Activated naive CD8-positive, alpha-beta T cell (primary cell): ENCODE measurements around the gene LIMA1.
A peak's percentile ranks its signal among the peaks of the same experiment; 100 is the strongest.
"Not testable (repeated sequence)": the region's sequence is repeated elsewhere in the genome, so short reads cannot be mapped to it uniquely, and the experiment has no call there.

Experiments
- H3K27ac Mint-ChIP-seq: one replicate; pipeline ENCODE4 v1.8.0; 2021; ENCODE audit warnings: mixed read lengths
- H3K27me3 Mint-ChIP-seq: one replicate; pipeline ENCODE4 v1.8.0; 2021; ENCODE audit warnings: mixed read lengths
- H3K36me3 Mint-ChIP-seq: one replicate; pipeline ENCODE4 v1.8.0; 2021; ENCODE audit warnings: mixed read lengths
- H3K4me1 Mint-ChIP-seq: one replicate; pipeline ENCODE4 v1.8.0; 2021; ENCODE audit warnings: low read depth, mixed read lengths
- H3K4me3 Mint-ChIP-seq: one replicate; pipeline ENCODE4 v1.8.0; 2021; ENCODE audit warnings: mild to moderate bottlenecking, mixed read lengths
- H3K9me3 Mint-ChIP-seq: one replicate; pipeline ENCODE4 v1.8.0; 2021; ENCODE audit warnings: low read depth, mixed read lengths

LIMA1 gene

GRCh38 chr12:50221228-50222008 is 61.9 kb downstream of the LIMA1 start:
- H3K36me3 Mint-ChIP-seq, result peaks cover 5% of the 10 kb centered on the region
- H3K4me1 Mint-ChIP-seq, result peaks cover 47% of the 10 kb centered on the region
- no peaks in the 10 kb centered on the region for H3K9me3 Mint-ChIP-seq
- no peak overlapping the region for H3K27ac Mint-ChIP-seq
- no peaks in the 10 kb centered on the region for H3K27me3 Mint-ChIP-seq
- no peak overlapping the region for H3K4me3 Mint-ChIP-seq

- Mint-ChIP-seq H3K4me3 (no peak overlapping the region), H3K36me3 (peaks cover 5% of the 10 kb centered on the region), H3K27me3 (no peaks in the 10 kb centered on the region), H3K9me3 (no peaks in the 10 kb centered on the region), H3K4me1 (peaks cover 48% of the 10 kb centered on the region), H3K27ac (no peak overlapping the region)
Measured at GRCh38 chr12:50220363-50220995, 62.8 kb downstream of the LIMA1 start.

GRCh38 chr12:50219544-50219943 is 63.8 kb downstream of the LIMA1 start:
- peaks cover 5% of the 10 kb centered on the region for H3K36me3 Mint-ChIP-seq

GRCh38 chr12:50219001-50219400 is 64.3 kb downstream of the LIMA1 start:
- H3K27ac Mint-ChIP-seq, result peak overlapping the region; percentile 52
- peak overlapping the region; percentile 30 for H3K4me3 Mint-ChIP-seq
- H3K9me3 Mint-ChIP-seq, H3K36me3 Mint-ChIP-seq, H3K27me3 Mint-ChIP-seq: not testable (repeated sequence)
- peaks cover 50% of the 10 kb centered on the region for H3K4me1 Mint-ChIP-seq

More at GRCh38 chr12:50219544-50219943, 63.8 kb downstream of the LIMA1 start:
- H3K9me3 Mint-ChIP-seq, result no peaks in the 10 kb centered on the region
- peaks cover 50% of the 10 kb centered on the region for H3K4me1 Mint-ChIP-seq
- H3K27ac Mint-ChIP-seq, result no peak overlapping the region
- no peak overlapping the region for H3K4me3 Mint-ChIP-seq
- no peaks in the 10 kb centered on the region for H3K27me3 Mint-ChIP-seq

GRCh38 chr12:50218386-50218785 is 64.9 kb downstream of the LIMA1 start:
- Mint-ChIP-seq H3K27ac (peak overlapping the region; percentile 46), H3K4me1 (peaks cover 52% of the 10 kb centered on the region), H3K4me3 (no peak overlapping the region), H3K36me3 (peaks cover 5% of the 10 kb centered on the region), H3K9me3 (no peaks in the 10 kb centered on the region), H3K27me3 (no peaks in the 10 kb centered on the region)

- Mint-ChIP-seq H3K36me3 (peaks cover 5% of the 10 kb centered on the region), H3K4me3 (peak overlapping the region; percentile 27), H3K27me3 (no peaks in the 10 kb centered on the region), H3K27ac (peak overlapping the region; percentile 65), H3K9me3 (no peaks in the 10 kb centered on the region), H3K4me1 (peaks cover 56% of the 10 kb centered on the region)
Measured at GRCh38 chr12:50217202-50217601, 66.1 kb downstream of the LIMA1 start.

GRCh38 chr12:50215033-50215432 is 68.3 kb downstream of the LIMA1 start:
- Mint-ChIP-seq H3K27me3 (no peaks in the 10 kb centered on the region), H3K9me3 (no peaks in the 10 kb centered on the region), H3K4me3 (peak overlapping the region; percentile 56), H3K4me1 (peaks cover 64% of the 10 kb centered on the region), H3K36me3 (peaks cover 5% of the 10 kb centered on the region), H3K27ac (peak overlapping the region; percentile 61)

- Mint-ChIP-seq H3K36me3 (peaks cover 5% of the 10 kb centered on the region), H3K27ac (peak overlapping the region; percentile 61), H3K9me3 (no peaks in the 10 kb centered on the region), H3K4me3 (no peak overlapping the region), H3K4me1 (peaks cover 57% of the 10 kb centered on the region), H3K27me3 (no peaks in the 10 kb centered on the region)
Measured at GRCh38 chr12:50214018-50214417, 69.3 kb downstream of the LIMA1 start.

GRCh38 chr12:50213439-50213838 is 69.9 kb downstream of the LIMA1 start:
- peaks cover 3% of the 10 kb centered on the region for H3K36me3 Mint-ChIP-seq
- peaks cover 55% of the 10 kb centered on the region for H3K4me1 Mint-ChIP-seq
- H3K9me3 Mint-ChIP-seq, result no peaks in the 10 kb centered on the region
- H3K27me3 Mint-ChIP-seq, result no peaks in the 10 kb centered on the region
- H3K27ac Mint-ChIP-seq, result peak overlapping the region; percentile 87
- H3K4me3 Mint-ChIP-seq, result no peak overlapping the region

GRCh38 chr12:50212071-50212467 is 71.3 kb downstream of the LIMA1 start:
- H3K4me1 Mint-ChIP-seq, result peaks cover 45% of the 10 kb centered on the region
- no peaks in the 10 kb centered on the region for H3K36me3 Mint-ChIP-seq
- H3K27ac Mint-ChIP-seq, result peak overlapping the region; percentile 93
- H3K27me3 Mint-ChIP-seq, result no peaks in the 10 kb centered on the region
- H3K4me3 Mint-ChIP-seq, result peak overlapping the region; percentile 55
- no peaks in the 10 kb centered on the region for H3K9me3 Mint-ChIP-seq

- Mint-ChIP-seq H3K4me3 (peak overlapping the region; percentile 55), H3K27ac (peak overlapping the region; percentile 93), H3K36me3 (no peaks in the 10 kb centered on the region), H3K4me1 (peaks cover 44% of the 10 kb centered on the region), H3K27me3 (no peaks in the 10 kb centered on the region), H3K9me3 (no peaks in the 10 kb centered on the region)
Measured at GRCh38 chr12:50211392-50212070, 71.8 kb downstream of the LIMA1 start.

GRCh38 chr12:50207424-50207823 is 75.9 kb downstream of the LIMA1 start:
- peaks cover 6% of the 10 kb centered on the region for H3K36me3 Mint-ChIP-seq
- H3K27me3 Mint-ChIP-seq, result no peaks in the 10 kb centered on the region
- peaks cover 17% of the 10 kb centered on the region for H3K4me1 Mint-ChIP-seq
- H3K4me3 Mint-ChIP-seq, result no peak overlapping the region
- no peak overlapping the region for H3K27ac Mint-ChIP-seq
- H3K9me3 Mint-ChIP-seq, result no peaks in the 10 kb centered on the region

- Mint-ChIP-seq H3K27ac (no peak overlapping the region), H3K4me1 (peaks cover 3% of the 10 kb centered on the region), H3K4me3 (no peak overlapping the region), H3K27me3 (no peaks in the 10 kb centered on the region), H3K36me3 (peaks cover 7% of the 10 kb centered on the region), H3K9me3 (no peaks in the 10 kb centered on the region)
Measured at GRCh38 chr12:50205648-50206047, 77.7 kb downstream of the LIMA1 start.

- peaks cover 11% of the 10 kb centered on the region for H3K36me3 Mint-ChIP-seq
Measured at GRCh38 chr12:50203691-50204090, 79.6 kb downstream of the LIMA1 start.

GRCh38 chr12:50201987-50202521 is 81.3 kb downstream of the LIMA1 start:
- no peaks in the 10 kb centered on the region for H3K9me3 Mint-ChIP-seq
- peaks cover 14% of the 10 kb centered on the region for H3K36me3 Mint-ChIP-seq
- H3K27me3 Mint-ChIP-seq, result no peaks in the 10 kb centered on the region
- H3K4me3 Mint-ChIP-seq, result no peak overlapping the region
- no peak overlapping the region for H3K27ac Mint-ChIP-seq
- no peaks in the 10 kb centered on the region for H3K4me1 Mint-ChIP-seq

More at GRCh38 chr12:50203691-50204090, 79.6 kb downstream of the LIMA1 start:
- H3K4me1 Mint-ChIP-seq, result no peaks in the 10 kb centered on the region
- H3K9me3 Mint-ChIP-seq, result no peaks in the 10 kb centered on the region
- no peaks in the 10 kb centered on the region for H3K27me3 Mint-ChIP-seq
- no peak overlapping the region for H3K4me3 Mint-ChIP-seq
- H3K27ac Mint-ChIP-seq, result no peak overlapping the region
